H1 (cell line): ENCODE results near the gene RPTOR. TPM values are rescaled to one million over a fixed set of nuclear protein-coding genes. Genes with fewer than 3 reads are reported as not detected.
A peak's percentile ranks its signal among the peaks of the same experiment; 100 is the strongest.

Experiments
- CTCF ChIA-PET: fragments of 300-600 bp; sonication (Branson Sonifier 250); formaldehyde crosslinking; loops from one replicate; lab custom pipeline; 2021; ENCODE audit not compliant: partially characterized antibody; lab: Charles Lee
- POLR2A ChIA-PET: fragments of 300-600 bp; sonication (Branson Sonifier 250); formaldehyde crosslinking; loops from one replicate; lab custom pipeline; 2021; ENCODE audit warnings: inconsistent platforms; ENCODE audit not compliant: partially characterized antibody; lab: Charles Lee
- DNase-seq, 2 experiments: peaks; one replicate each; pipeline versions ENCODE4 v3.0.0 to v3.0.0-alpha.2; 2010 to 2022; ENCODE audit warnings: low spot score in 2 of 2, low read depth in 1 of 2, mixed read lengths in 1 of 2
- FAIRE-seq: peaks from 2 replicates; lab custom pipeline; 2011; peaks lifted over from hg19 to GRCh38; lab: Jason Lieb, UNC
- H2AFZ ChIP-seq: 2 replicates; pipeline ENCODE4 v1.8.1; 2012; ENCODE audit warnings: low read length, inconsistent platforms
- H2AK5ac ChIP-seq: 2 replicates; pipeline ENCODE4 v1.6.1; 2013; ENCODE audit warnings: low read depth, low read length
- H2BK120ac ChIP-seq: replicated peaks from 2 replicates; pipeline ENCODE3; 2013; ENCODE audit warnings: low read depth, low read length, inconsistent platforms
- H2BK12ac ChIP-seq: 2 replicates; pipeline ENCODE4 v1.6.1; 2013; ENCODE audit warnings: low read depth, low read length
- H2BK15ac ChIP-seq: 2 replicates; pipeline ENCODE4 v1.6.1; 2013; ENCODE audit warnings: low read length
- H2BK20ac ChIP-seq: 2 replicates; pipeline ENCODE4 v1.6.1; 2013; ENCODE audit warnings: low read length
- H2BK5ac ChIP-seq: 2 replicates; pipeline ENCODE4 v1.6.1; 2013; ENCODE audit warnings: low read depth, low read length
- H3K14ac ChIP-seq: 2 replicates; pipeline ENCODE4 v1.6.1; 2013; ENCODE audit warnings: inconsistent platforms; ENCODE audit not compliant: insufficient read length
- H3K18ac ChIP-seq: 2 replicates; pipeline ENCODE4 v1.6.1; 2013; ENCODE audit warnings: low read length; ENCODE audit errors: extremely low read depth
- H3K23ac ChIP-seq: 2 replicates; pipeline ENCODE4 v1.6.1; 2013; ENCODE audit warnings: inconsistent platforms; ENCODE audit not compliant: insufficient read length
- H3K23me2 ChIP-seq: 2 replicates; pipeline ENCODE4 v1.6.1; 2013; ENCODE audit warnings: low read depth, low read length
- H3K27ac ChIP-seq: 2 replicates; pipeline ENCODE4 v1.6.1; 2011; ENCODE audit warnings: low read depth, low read length, inconsistent platforms
- H3K27me3 ChIP-seq, 4 experiments: replicated peaks in 1 of 4; 1 replicate in 1 of 4; 2 replicates in 3 of 4; pipeline versions ENCODE4 v1.6.1 to v1.8.1; 2011 to 2013; ENCODE audit warnings: low read length in 3 of 4, mild to moderate bottlenecking in 3 of 4, inconsistent platforms in 2 of 4, mixed read lengths in 2 of 4, moderate library complexity in 1 of 4; ENCODE audit not compliant: control insufficient read depth in 3 of 4, insufficient read depth in 3 of 4; ENCODE audit errors: extremely low read depth in 1 of 4
- H3K36me3 ChIP-seq, 4 experiments: 2 replicates each; pipeline versions ENCODE4 v1.6.1 to v1.8.1; 2011 to 2013; ENCODE audit warnings: mild to moderate bottlenecking in 4 of 4, low read length in 3 of 4, moderate library complexity in 2 of 4, control low read depth in 1 of 4, inconsistent platforms in 1 of 4; ENCODE audit not compliant: insufficient read depth in 4 of 4, control insufficient read depth in 2 of 4
- H3K4ac ChIP-seq: replicated peaks from 2 replicates; pipeline ENCODE3; 2013; ENCODE audit warnings: low read length, low read depth, mixed read lengths, inconsistent platforms; ENCODE audit not compliant: insufficient read length
- H3K4me1 ChIP-seq, 4 experiments: replicated peaks in 1 of 4; 1 replicate in 1 of 4; 2 replicates in 3 of 4; pipeline versions ENCODE4 v1.6.1 to v1.8.1; 2011 to 2013; ENCODE audit warnings: low read length in 3 of 4, inconsistent platforms in 2 of 4, mixed read lengths in 1 of 4; ENCODE audit not compliant: insufficient read depth in 4 of 4, control insufficient read depth in 3 of 4
- H3K4me2 ChIP-seq, 2 experiments: 2 replicates each; pipeline versions ENCODE4 v1.6.1 to v1.8.1; 2011 to 2013; ENCODE audit warnings: low read depth in 2 of 2, low read length in 2 of 2, control low read depth in 1 of 2, inconsistent platforms in 1 of 2, mild to moderate bottlenecking in 1 of 2; ENCODE audit not compliant: insufficient read depth in 1 of 2
- H3K4me3 ChIP-seq, 4 experiments: fragments of 200-600, 300-600 bp in 1 of 4; sonication (generic), shearing (Covaris generic), sonication (Bioruptor Twin) in 1 of 4; 2 replicates each; pipeline versions ENCODE4 v1.5.1 to v1.8.1; 2011 to 2016; ENCODE audit warnings: low read length in 4 of 4, low read depth in 3 of 4, control low read depth in 2 of 4, inconsistent platforms in 2 of 4, mild to moderate bottlenecking in 2 of 4, mixed read lengths in 1 of 4, moderate library complexity in 1 of 4; ENCODE audit not compliant: insufficient read depth in 2 of 4; ENCODE audit errors: extremely low read depth in 1 of 4
- H3K56ac ChIP-seq: replicated peaks from 2 replicates; pipeline ENCODE3; 2013; ENCODE audit warnings: low read depth, mild to moderate bottlenecking, mixed read lengths, low read length, inconsistent platforms; ENCODE audit not compliant: insufficient read length
- H3K79me1 ChIP-seq: 2 replicates; pipeline ENCODE4 v1.6.1; 2013; ENCODE audit warnings: low read depth, low read length, control low read depth
- H3K79me2 ChIP-seq, 2 experiments: 2 replicates each; pipeline versions ENCODE4 v1.6.1 to v1.8.1; 2012 to 2013; ENCODE audit warnings: low read length in 2 of 2, mild to moderate bottlenecking in 2 of 2, inconsistent platforms in 1 of 2; ENCODE audit not compliant: insufficient read depth in 2 of 2, control insufficient read depth in 1 of 2
- H3K9ac ChIP-seq, 4 experiments: replicated peaks in 1 of 4; 1 replicate in 1 of 4; 2 replicates in 3 of 4; pipeline versions ENCODE4 v1.6.1 to v1.8.1; 2011 to 2013; ENCODE audit warnings: low read depth in 3 of 4, low read length in 3 of 4, control low read depth in 2 of 4, mild to moderate bottlenecking in 2 of 4, moderate library complexity in 2 of 4, inconsistent platforms in 1 of 4; ENCODE audit errors: extremely low read depth in 1 of 4
- H3K9me3 ChIP-seq, 2 experiments: 2 replicates each; pipeline versions ENCODE4 v1.6.1 to v1.8.1; 2012 to 2013; ENCODE audit warnings: mild to moderate bottlenecking in 2 of 2, moderate library complexity in 2 of 2, control low read depth in 1 of 2, inconsistent platforms in 1 of 2, low read depth in 1 of 2, low read length in 1 of 2, mixed read lengths in 1 of 2; ENCODE audit not compliant: insufficient read depth in 2 of 2
- H4K20me1 ChIP-seq, 2 experiments: replicated peaks in 1 of 2; 2 replicates each; pipeline versions ENCODE3 to v1.8.1; 2011 to 2013; ENCODE audit warnings: inconsistent platforms in 2 of 2, low read length in 2 of 2, mild to moderate bottlenecking in 1 of 2; ENCODE audit not compliant: insufficient read depth in 2 of 2, control insufficient read depth in 1 of 2
- H4K5ac ChIP-seq: 2 replicates; pipeline ENCODE4 v1.6.1; 2013; ENCODE audit warnings: low read length, low read depth, mixed read lengths, inconsistent platforms; ENCODE audit not compliant: insufficient read length
- H4K8ac ChIP-seq: 2 replicates; pipeline ENCODE4 v1.8.0; 2013; ENCODE audit warnings: mild to moderate bottlenecking, moderate library complexity, low read length, inconsistent platforms; ENCODE audit not compliant: insufficient read depth; ENCODE audit errors: extremely low read depth
- H4K91ac ChIP-seq: replicated peaks from 2 replicates; pipeline ENCODE3; 2013; ENCODE audit warnings: low read length, mixed read lengths, inconsistent platforms; ENCODE audit not compliant: insufficient read length
- BRCA1 ChIP-seq: IDR thresholded peaks from 2 replicates; pipeline ENCODE4 v1.6.1; 2012; ENCODE audit warnings: low read depth, low read length, improper control_type of control experiment
- KDM1A ChIP-seq: fragments of 200-600, 300-600 bp; sonication (generic); IDR thresholded peaks from 2 replicates; pipeline ENCODE4 v1.7.1; 2016; ENCODE audit warnings: mild to moderate bottlenecking, low read length, borderline replicate concordance
- PHF8 ChIP-seq: fragments of 200-600 bp; sonication (generic); conservative IDR thresholded peaks from 2 replicates; pipeline ENCODE4 v1.7.1; 2012; ENCODE audit warnings: low read depth, mild to moderate bottlenecking, inconsistent platforms, low read length, moderate library complexity
- RFX5 ChIP-seq: IDR thresholded peaks from 2 replicates; pipeline ENCODE4 v1.6.1; 2011; ENCODE audit warnings: low read depth, low read length, improper control_type of control experiment, borderline replicate concordance
- RXRA ChIP-seq: IDR thresholded peaks from 2 replicates; pipeline ENCODE4 v1.6.1; 2011; ENCODE audit warnings: low read depth, mild to moderate bottlenecking, low read length, moderate library complexity; ENCODE audit not compliant: insufficient read depth
- SIX5 ChIP-seq: IDR thresholded peaks from 2 replicates; pipeline ENCODE4 v1.6.1; 2011; ENCODE audit warnings: mild to moderate bottlenecking, low read depth, low read length
- SP4 ChIP-seq: IDR thresholded peaks from 2 replicates; pipeline ENCODE4 v1.6.1; 2012; ENCODE audit warnings: low read length, inconsistent platforms
- WGBS, 2 experiments: shearing (Covaris generic) in 1 of 2; methylation state at CpG; one replicate each; pipeline versions ENCODE4 v1.1.6 to v1.1.7; 2013 to 2015; ENCODE audit warnings: low lambda C conversion rate in 2 of 2, mixed read lengths in 2 of 2, inconsistent platforms in 1 of 2, low coverage in 1 of 2, missing lambda C conversion rate in 1 of 2; ENCODE audit not compliant: insufficient replicate concordance in 2 of 2, insufficient coverage in 1 of 2, insufficient read length in 1 of 2; ENCODE audit errors: extremely low coverage in 1 of 2, missing lambda C conversion rate in 1 of 2; 5-methylcytosine and 5-hydroxymethylcytosine counted together
- polyA plus RNA-seq, 7 experiments: library from polyadenylated mRNA; depleted of rRNA in 3 of 7; stranded (reverse) in 5 of 7; unstranded in 2 of 7; fragments of >200 nt in 5 of 7; fragments of 200-250 nt in 2 of 7; gene quantifications; 1 replicate in 5 of 7; 2 replicates in 1 of 7; 4 replicates in 1 of 7; pipeline versions ENCODE4 v1.2.1 to v1.2.3, GENCODE V29; 2011 to 2013; ENCODE audit warnings: missing spikeins in 2 of 7, mixed read lengths in 2 of 7
- total RNA-seq: library from RNA; stranded (reverse); fragmentation: NEBNext Ultra II Directional; extraction: Animal tissue kit (Norgen Biotek cat#: 25700); gene quantifications from 2 replicates; pipeline ENCODE4 v1.2.1, GENCODE V29; 2021

The RPTOR gene
- total and polyA plus RNA-seq, 2 of the 8 experiments (the other 6 are each of a cell fraction or from before 2014, with no cell fraction given), result 6.9 to 28.7 TPM

- DNase-seq, result no peak
- no peak overlapping the region for H2BK20ac ChIP-seq
- H3K4me3 ChIP-seq, result no peak overlapping the region
- no peaks in the 10 kb centered on the region for H3K36me3 ChIP-seq
- H2AK5ac ChIP-seq, result no peak overlapping the region
- H2BK5ac ChIP-seq, result no peak overlapping the region
- H4K91ac ChIP-seq, result no peak overlapping the region
- peaks cover 0 to 16% of the 10 kb centered on the region in 2 experiments; a peak in 1 of 4 replicates for H3K79me2 ChIP-seq
- H3K4me1 ChIP-seq, result peaks cover 0 to 10% (median 5%) of the 10 kb centered on the region in 4 experiments; a peak in 4 of 7 replicates
- no peak for FAIRE-seq
- WGBS, 2 experiments, result 92% methylated on average over 18 of the region's 18 CpGs; no CpG with 5 or more reads in 1 of the 2 experiments
- no peak overlapping the region for H3K4me2 ChIP-seq
- no peak overlapping the region for H3K18ac ChIP-seq
- no peak overlapping the region for H2BK12ac ChIP-seq
- no peaks in the 10 kb centered on the region for H3K23me2 ChIP-seq
- POLR2A ChIA-PET, result no interaction called here
- no peak overlapping the region for H3K56ac ChIP-seq
- H4K5ac ChIP-seq, result no peak overlapping the region
- no peak overlapping the region for H3K23ac ChIP-seq
- no peak for TF ChIP-seq PHF8
- no peak for TF ChIP-seq RXRA
- no peak for TF ChIP-seq KDM1A
- TF ChIP-seq RFX5, result no peak
- TF ChIP-seq SP4, result no peak
- no peak for TF ChIP-seq BRCA1
- no peak for TF ChIP-seq SIX5
- TF ChIP-seq, all 59 proteins: peak for 0
- H3K9ac ChIP-seq, result no peak overlapping the region
- CTCF ChIA-PET, result no interaction called here
- no peak overlapping the region for H2BK120ac ChIP-seq
- H3K14ac ChIP-seq, result no peak overlapping the region
- H3K4ac ChIP-seq, result no peak overlapping the region
- H3K9me3 ChIP-seq, result no peaks in the 10 kb centered on the region
- H4K8ac ChIP-seq, result peak overlapping the region; percentile 16; the same call in 1 of the 2 replicates
- H3K79me1 ChIP-seq, result peaks cover 7% of the 10 kb centered on the region; the same call in 1 of the 2 replicates
- H4K20me1 ChIP-seq, result peaks cover 0 to 3% of the 10 kb centered on the region in 2 experiments
- no peaks in the 10 kb centered on the region for H3K27me3 ChIP-seq
- H2BK15ac ChIP-seq, result no peak overlapping the region
- H3K27ac ChIP-seq, result no peak overlapping the region
- no peak overlapping the region for H2AFZ ChIP-seq
Observed at GRCh38 chr17:80681215-80681614, 136.6 kb downstream of the RPTOR start.
